ENCODE results near the gene C19orf85. TPM values are rescaled to one million over a fixed set of nuclear protein-coding genes. Genes with fewer than 3 reads are reported as not detected.

The C19orf85 gene
- total RNA-seq, 1 donor from 2014 or later = not detected

DNA sequence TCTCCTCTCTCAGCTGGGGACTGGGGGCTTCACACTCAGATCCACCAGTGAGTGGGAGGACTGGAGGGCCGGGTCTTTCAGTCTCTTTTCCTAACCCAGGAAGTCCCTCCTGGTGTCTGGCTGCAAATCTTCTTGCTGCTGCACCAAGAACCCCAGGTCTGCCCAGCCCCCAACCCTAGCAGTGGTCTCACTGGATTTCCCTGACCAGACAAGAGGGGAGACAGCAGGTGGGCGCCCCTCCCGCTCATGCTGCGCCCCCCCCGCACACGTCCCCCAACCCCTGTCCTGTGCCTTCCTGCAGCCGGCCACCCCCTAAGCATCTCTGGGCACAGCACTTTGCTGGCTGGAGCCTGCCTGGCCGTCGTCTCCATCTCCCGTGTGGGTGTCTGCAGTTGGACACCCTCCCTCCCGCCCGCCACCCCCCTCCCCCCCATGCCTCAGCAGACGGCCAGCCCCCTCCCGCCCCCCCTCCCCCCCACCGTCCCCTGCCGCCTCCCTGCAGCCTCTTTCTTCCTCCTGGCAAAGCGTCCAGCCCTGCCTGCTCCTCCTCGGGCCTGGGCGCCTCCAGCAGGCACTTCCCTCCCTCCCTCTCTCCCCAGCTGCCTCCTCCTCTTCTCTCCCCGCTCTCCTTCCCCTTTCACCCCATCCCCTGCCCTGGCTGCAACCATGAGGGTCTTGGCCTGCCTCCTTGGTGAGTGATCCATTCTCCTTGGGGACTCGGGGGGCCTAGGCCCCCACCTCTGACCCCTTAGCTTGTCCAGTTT is 23.6 kb upstream of the C19orf85 start, which contains the start of gene SSC5D:
Gene SSC5D, plus strand, starts transcription at position 513 of the 764 bp plus-strand sequence. Its CDS starts 154 bp downstream, at position 667.
- no peaks in the 10 kb centered on the region for H3K27me3 ChIP-seq
- Mint-ChIP-seq H3K27me3 (ENCODE audit: insufficient read depth, low read depth) (peaks cover 2% of the 10 kb centered on the region), H3K27ac (peak within 1 kb of the TSS; percentile 84), H3K9me3 (no peaks in the 10 kb centered on the region), H3K4me1 (peaks cover 24% of the 10 kb centered on the region), H3K36me3 (no peaks in the 10 kb centered on the region), H3K4me3 (peak within 1 kb of the TSS; percentile 80)
- peak; percentile 61 for DNase-seq (ENCODE audit: low spot score)
- peaks cover 25% of the 10 kb centered on the region for H4K20me1 ChIP-seq (ENCODE audit: low read depth)
- H3K27ac ChIP-seq = no peak within 1 kb of the TSS
- no peak within 1 kb of the TSS for H2AFZ ChIP-seq (replicated peaks)
- peak within 1 kb of the TSS; percentile 14 for H3K4me3 ChIP-seq
- peaks cover 24% of the 10 kb centered on the region for H3F3A ChIP-seq (ENCODE audit: low read depth)
- no peaks in the 10 kb centered on the region for H3K36me3 ChIP-seq
- TF ChIP-seq, protein P1, sequence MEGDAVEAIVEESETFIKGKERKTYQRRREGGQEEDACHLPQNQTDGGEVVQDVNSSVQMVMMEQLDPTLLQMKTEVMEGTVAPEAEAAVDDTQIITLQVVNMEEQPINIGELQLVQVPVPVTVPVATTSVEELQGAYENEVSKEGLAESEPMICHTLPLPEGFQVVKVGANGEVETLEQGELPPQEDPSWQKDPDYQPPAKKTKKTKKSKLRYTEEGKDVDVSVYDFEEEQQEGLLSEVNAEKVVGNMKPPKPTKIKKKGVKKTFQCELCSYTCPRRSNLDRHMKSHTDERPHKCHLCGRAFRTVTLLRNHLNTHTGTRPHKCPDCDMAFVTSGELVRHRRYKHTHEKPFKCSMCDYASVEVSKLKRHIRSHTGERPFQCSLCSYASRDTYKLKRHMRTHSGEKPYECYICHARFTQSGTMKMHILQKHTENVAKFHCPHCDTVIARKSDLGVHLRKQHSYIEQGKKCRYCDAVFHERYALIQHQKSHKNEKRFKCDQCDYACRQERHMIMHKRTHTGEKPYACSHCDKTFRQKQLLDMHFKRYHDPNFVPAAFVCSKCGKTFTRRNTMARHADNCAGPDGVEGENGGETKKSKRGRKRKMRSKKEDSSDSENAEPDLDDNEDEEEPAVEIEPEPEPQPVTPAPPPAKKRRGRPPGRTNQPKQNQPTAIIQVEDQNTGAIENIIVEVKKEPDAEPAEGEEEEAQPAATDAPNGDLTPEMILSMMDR (IDR thresholded peaks at IDR 0.05) = no peak
- TF ChIP-seq EZH2 (IDR thresholded peaks at IDR 0.05) (no peak), EZH2phosphoT487 (IDR thresholded peaks at IDR 0.05) (no peak)
- no peak within 1 kb of the TSS for H3K9ac ChIP-seq
- peak within 1 kb of the TSS; percentile 73 for H3K4me2 ChIP-seq
- H3K9me3 ChIP-seq (ENCODE audit: low read depth) = no peaks in the 10 kb centered on the region
- H3K4me1 ChIP-seq = peaks cover 39% of the 10 kb centered on the region
- peaks cover 14% of the 10 kb centered on the region for H3K79me2 ChIP-seq (ENCODE audit: low read depth)

DNA sequence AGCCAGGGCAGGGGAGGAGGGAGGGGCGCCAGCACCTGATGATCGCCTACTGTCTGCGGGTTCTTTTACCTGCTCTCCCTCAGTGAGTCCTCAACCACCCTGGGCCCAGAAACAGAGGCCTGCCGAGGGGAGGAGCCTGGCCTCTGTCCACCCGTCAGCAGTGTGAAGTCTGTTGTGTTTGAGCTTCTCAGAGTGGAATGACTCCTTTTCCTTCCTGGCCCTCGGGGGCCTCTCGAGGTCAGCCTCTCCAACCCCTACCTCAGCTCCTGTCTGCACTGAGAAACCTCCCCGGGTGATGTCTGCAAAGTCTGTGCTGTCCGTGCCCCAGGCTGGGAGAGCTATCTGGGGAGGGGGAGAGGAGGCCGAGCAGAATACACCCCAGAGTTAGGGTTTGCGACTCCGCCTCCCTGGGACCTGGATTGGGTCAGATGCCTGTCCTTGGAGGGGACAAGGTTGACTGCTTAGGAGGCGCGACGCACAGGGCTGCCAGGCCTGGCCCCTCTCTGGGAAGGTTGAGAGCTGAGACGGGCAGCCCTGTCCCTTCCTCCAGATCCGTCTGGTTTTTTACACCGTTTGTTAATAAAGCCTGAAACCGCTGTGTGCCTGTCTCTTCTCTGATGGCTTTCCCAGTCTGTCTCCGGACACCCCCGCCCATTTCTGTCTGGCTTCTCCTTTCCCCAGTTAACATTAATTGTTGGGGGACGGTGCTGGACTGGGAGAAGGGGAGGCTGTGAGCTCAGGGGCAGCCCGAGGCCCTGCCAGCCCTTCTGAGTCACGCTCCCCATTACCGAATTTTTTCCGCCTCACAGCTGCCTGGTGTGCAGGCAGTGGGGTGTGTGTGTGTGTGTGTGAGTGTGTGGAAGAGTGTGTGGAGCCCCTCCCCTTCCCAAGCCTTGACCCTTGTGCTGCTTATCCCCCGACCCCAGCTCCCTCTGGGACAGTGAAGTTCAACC is 22.7 kb upstream of the C19orf85 start:
- Mint-ChIP-seq H3K27ac (peak overlapping the region; percentile 84), H3K27me3 (ENCODE audit: insufficient read depth, low read depth) (peaks cover 2% of the 10 kb centered on the region), H3K9me3 (no peaks in the 10 kb centered on the region), H3K4me3 (peak overlapping the region; percentile 80), H3K4me1 (peaks cover 22% of the 10 kb centered on the region), H3K36me3 (no peaks in the 10 kb centered on the region)
- peak; percentile 44 for DNase-seq (ENCODE audit: low spot score)
- no peak overlapping the region for H2AFZ ChIP-seq (replicated peaks)
- peaks cover 14% of the 10 kb centered on the region for H3K79me2 ChIP-seq (ENCODE audit: low read depth)
- peak overlapping the region; percentile 42 for H3K4me2 ChIP-seq
- no peaks in the 10 kb centered on the region for H3K27me3 ChIP-seq
- H3K9me3 ChIP-seq (ENCODE audit: low read depth) = no peaks in the 10 kb centered on the region
- peaks cover 25% of the 10 kb centered on the region for H4K20me1 ChIP-seq (ENCODE audit: low read depth)
- H3K4me1 ChIP-seq = peaks cover 39% of the 10 kb centered on the region
- no peaks in the 10 kb centered on the region for H3K36me3 ChIP-seq
- no peak overlapping the region for H3K27ac ChIP-seq
- H3K4me3 ChIP-seq = no peak overlapping the region
- H3F3A ChIP-seq (ENCODE audit: low read depth) = peaks cover 24% of the 10 kb centered on the region
- no peak for TF ChIP-seq EZH2 (IDR thresholded peaks at IDR 0.05)
- TF ChIP-seq EZH2phosphoT487 (IDR thresholded peaks at IDR 0.05) = no peak
- TF ChIP-seq, protein P1 (IDR thresholded peaks at IDR 0.05) = no peak
- H3K9ac ChIP-seq = no peak overlapping the region

DNA sequence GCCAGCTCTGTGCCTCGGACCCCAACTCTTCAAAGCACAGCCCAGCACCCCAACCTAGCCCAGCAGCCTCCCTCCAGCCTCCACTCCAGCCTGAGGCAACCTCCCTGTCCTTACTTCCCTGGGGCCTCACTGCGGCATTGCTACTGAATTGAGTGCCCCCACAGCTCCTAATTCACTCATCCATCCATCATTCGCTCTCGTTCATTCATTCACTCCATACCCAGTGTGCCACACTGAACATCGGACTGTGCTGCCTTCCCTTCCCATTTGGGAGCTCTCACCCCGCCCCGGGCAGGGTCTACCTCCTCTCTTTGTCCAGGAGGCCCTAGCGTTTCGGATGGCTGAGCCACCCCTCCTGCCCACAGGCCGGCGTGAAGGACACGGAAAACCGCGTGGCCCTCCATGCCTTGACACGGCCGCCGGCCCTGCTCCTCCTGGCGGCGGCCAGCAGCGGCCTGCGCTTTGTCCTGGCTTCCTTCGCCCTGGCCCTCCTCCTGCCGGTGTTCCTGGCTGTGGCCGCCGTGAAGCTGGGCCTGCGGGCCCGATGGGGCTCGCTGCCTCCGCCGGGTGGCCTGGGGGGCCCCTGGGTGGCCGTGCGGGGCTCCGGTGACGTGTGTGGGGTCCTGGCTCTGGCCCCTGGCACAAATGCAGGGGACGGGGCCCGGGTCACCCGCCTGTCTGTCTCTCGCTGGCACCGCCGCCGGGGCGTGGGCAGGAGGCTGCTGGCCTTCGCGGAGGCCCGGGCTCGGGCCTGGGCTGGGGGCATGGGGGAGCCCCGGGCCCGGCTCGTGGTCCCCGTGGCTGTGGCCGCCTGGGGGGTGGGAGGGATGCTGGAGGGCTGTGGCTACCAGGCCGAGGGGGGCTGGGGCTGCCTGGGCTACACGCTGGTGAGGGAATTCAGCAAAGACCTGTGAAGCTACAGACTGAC is 21.8 kb upstream of the C19orf85 start:
- H3K4me1 ChIP-seq = peaks cover 39% of the 10 kb centered on the region
- no peaks in the 10 kb centered on the region for H3K9me3 ChIP-seq (ENCODE audit: low read depth)
- no peak overlapping the region for H2AFZ ChIP-seq (replicated peaks)
- H3K36me3 ChIP-seq = no peaks in the 10 kb centered on the region
- H3K27ac ChIP-seq = no peak overlapping the region
- H3F3A ChIP-seq (ENCODE audit: low read depth) = peaks cover 24% of the 10 kb centered on the region
- DNase-seq (ENCODE audit: low spot score) = no peak
- H4K20me1 ChIP-seq (ENCODE audit: low read depth) = peaks cover 25% of the 10 kb centered on the region
- Mint-ChIP-seq H3K27me3 (ENCODE audit: insufficient read depth, low read depth) (peaks cover 5% of the 10 kb centered on the region), H3K9me3 (no peaks in the 10 kb centered on the region), H3K4me1 (peaks cover 22% of the 10 kb centered on the region), H3K36me3 (no peaks in the 10 kb centered on the region), H3K27ac (peak overlapping the region; percentile 84), H3K4me3 (peak overlapping the region; percentile 85)
- peak overlapping the region; percentile 95 for H3K4me2 ChIP-seq
- H3K4me3 ChIP-seq = peak overlapping the region; percentile 63
- H3K9ac ChIP-seq = peak overlapping the region; percentile 56
- H3K79me2 ChIP-seq (ENCODE audit: low read depth) = peaks cover 14% of the 10 kb centered on the region
- no peak for TF ChIP-seq EZH2 (IDR thresholded peaks at IDR 0.05)
- TF ChIP-seq EZH2phosphoT487 (IDR thresholded peaks at IDR 0.05) = no peak
- TF ChIP-seq, protein P1 (IDR thresholded peaks at IDR 0.05) = no peak
- H3K27me3 ChIP-seq = no peaks in the 10 kb centered on the region
